Activated naive CD8-positive, alpha-beta T cell treated with anti-CD3 and anti-CD28 coated beads, Interleukin-2, amount 50 U/mL, for 16 hours (primary cell): ENCODE data around the gene HAUS5.

ENCODE experiments used
- DNase-seq: peaks from one replicate; pipeline ENCODE4 v3.0.0-alpha.2; 2020; ENCODE audit warnings: low read depth, low spot score

The HAUS5 gene

DNA sequence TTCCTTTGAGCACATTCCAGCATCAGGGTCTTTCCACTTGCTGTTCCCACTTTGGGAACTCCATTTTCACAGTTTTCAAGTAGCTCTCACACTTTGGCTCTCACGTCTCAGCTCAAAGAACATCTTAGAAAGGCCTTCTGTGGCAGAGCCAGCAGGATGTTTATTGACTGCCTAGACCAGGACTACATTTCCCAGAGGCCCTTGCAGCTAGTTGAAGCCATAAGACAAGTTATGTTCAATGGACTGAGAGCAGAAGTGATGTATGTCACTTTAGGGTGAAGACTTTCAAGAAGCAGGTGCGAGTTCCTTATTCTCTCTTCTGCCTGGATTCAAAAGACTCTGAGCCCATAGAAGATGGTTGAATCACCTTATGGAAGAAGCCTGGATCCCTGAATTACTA, 4.3 kb upstream of the HAUS5 start:
- DNase-seq, result no peak

DNA sequence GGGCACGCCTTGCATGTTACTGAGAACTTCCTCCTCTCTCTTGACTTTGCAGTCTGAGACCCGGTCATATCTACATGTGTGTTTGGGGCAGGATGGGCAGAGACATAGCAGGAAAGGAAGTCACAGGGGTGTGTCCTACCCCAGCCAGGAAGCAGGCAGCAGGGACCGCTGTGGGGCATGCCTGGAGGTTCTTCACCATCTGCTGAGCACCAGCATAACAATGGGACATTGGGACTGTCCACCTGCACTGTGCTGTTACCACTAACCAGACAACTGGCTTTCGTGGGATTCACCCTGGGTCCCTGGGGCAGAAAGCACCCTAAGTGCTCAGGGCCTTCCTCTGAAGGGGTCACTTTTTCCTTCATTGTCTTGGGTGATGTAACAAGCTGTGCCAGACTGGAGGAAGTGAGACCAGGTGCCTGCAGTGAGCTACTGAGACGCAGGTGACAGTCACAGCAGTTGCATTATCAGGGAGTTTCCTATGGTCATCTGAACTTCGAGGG, 2.6 kb upstream of the HAUS5 start:
- no peak for DNase-seq

DNA sequence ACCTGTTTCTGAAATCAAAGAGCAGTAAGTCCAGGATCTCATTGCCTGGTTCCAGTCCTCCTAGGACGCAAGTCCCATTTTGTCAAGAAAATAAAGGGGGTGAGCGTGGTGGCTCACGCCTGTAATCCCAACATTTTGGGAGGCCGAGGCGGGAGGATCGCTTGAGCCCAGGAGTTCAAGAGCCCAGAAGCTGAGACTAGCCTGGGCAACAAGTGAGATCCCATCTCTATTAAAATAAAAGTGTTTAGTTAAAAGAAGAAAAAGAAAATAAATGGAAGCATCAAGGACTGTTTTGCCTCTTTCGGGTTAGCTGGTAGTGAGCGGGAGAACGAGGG, 344 bp upstream of the HAUS5 start:
- DNase-seq, result no peak

DNA sequence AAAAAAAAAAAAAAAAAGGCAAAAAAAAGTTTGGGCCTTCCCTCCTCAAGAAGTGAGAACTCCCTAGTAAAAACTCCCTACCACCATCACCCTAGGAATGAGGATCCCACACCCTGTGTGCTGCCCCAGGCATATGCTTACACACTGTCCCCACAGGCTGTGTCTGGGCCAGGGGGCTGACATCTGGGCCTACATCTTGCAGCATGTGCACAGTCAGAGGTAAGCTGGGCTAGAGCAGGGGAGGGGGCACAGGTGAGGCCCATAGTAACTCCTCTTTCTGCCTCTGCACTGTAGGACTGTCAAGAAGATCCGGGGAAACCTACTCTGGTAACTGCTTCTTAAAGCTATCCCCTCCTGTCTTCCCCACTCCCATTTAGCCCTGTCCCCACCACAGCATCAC, 1.0 kb downstream of the HAUS5 start:
- no peak for DNase-seq

DNA sequence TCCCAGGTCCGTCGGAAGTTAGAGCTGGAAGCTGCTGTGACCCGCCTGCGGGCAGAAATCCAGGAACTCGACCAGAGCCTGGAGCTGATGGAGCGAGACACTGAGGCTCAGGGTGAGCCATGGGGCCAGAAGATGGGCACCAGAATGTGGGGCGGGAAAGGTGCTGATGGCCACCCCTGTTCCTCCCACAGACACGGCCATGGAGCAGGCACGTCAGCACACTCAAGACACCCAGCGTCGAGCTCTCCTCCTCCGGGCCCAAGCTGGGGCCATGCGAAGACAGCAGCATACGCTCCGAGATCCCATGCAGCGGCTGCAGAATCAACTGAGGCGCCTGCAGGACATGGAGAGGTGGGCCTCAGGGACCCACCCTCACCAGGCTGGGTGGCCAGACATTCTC, 2.5 kb downstream of the HAUS5 start:
- DNase-seq, result no peak

DNA sequence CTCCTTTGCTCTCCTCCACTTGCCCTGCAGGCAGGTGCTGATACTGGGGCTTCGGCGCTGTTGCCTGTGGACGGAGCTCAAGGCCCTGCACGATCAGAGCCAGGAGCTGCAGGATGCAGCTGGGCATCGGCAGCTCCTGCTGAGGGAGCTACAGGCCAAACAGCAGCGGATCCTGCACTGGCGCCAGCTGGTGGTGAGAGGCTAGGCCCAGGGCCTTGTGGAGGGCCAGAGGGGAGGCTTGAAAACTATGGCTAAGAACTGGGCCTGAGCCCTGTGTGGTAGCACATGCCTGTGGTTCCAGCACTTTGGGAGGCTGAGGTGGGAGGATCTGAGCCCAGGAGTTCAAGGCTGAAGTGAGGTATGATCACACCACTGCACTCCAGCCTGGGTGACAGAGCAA, 6.3 kb downstream of the HAUS5 start:
- no peak for DNase-seq

DNA sequence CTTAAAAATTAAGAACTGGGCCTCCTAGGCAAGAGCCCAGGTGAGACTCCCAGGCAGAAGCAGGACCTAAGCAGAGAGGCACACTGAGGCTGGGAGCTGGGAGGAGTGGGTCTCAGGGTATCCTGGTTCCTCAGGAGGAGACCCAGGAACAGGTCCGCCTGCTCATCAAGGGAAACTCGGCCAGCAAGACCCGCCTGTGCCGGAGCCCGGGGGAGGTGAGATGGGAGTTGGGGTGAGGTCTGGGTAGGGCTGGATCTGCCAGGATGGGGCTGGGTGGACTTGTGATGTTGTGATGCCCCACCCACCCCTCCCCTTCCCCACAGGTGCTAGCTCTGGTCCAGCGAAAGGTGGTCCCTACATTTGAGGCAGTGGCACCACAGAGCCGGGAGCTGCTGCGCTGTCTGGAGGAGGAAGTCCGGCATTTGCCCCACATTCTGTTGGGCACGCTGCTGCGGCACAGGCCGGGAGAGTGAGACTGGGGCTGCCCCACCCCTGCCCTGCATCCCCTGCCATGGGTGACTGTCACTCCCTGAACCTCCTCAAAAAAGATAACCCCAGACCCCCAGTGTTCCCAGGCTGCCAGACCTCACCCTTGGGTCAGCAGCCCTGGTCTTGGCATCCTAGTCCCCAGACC, 6.9 kb downstream of the HAUS5 start:
- DNase-seq, result no peak

DNA sequence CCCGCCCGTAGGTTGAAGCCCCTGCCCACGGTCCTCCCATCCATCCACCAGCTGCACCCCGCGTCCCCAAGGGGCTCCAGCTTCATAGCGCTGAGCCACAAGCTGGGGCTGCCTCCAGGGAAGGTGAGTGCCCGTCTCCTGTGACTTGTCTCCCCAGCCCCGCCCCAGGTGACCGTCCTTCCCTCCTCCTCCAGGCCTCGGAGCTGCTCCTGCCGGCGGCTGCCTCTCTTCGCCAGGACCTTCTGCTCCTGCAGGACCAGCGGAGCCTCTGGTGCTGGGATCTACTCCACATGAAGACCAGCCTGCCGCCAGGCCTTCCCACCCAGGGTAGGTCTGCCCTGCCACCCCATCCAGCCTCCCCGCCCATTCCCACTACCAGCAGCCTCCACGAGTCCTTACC, 7.5 kb downstream of the HAUS5 start:
- DNase-seq, result no peak

DNA sequence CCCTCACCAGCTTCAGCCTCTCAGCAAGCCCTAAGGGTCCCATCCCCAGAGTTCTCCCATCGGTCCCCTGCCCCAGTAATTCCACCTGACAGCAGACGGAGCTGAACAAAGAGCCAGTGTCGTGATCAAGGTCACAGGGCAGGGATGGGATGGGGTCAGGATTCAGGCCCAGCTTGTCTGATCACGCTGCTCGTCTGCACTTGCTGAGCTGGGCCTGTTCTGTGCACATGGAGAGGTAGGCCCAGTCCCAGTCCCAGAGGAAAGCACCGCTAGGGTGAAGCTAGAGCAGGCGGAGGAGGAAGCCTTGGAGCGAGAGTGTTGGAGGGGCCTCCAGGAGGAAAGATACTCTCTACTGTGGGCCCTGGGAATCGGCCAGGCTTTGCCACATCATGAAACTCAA, 9.2 kb downstream of the HAUS5 start:
- no peak for DNase-seq

DNA sequence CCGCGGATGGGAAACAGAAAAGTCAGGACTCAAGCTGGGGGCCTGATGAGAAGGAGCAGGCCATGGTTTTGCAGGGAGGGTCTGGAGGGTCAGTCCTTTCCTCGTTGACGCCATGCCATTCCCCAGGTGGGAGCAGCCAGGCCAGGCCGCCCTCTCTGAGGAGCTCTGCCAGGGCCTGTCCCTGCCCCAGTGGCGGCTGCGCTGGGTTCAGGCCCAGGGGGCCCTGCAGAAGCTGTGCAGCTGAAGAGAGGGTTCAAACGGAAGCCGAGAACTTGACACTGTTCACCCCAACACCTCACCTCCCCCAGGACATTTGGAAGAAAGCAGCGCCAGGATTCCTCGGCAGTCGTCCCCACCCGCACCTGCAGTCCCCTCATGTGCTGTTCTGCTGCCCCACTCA, 10.2 kb downstream of the HAUS5 start:
- DNase-seq, result no peak

DNA sequence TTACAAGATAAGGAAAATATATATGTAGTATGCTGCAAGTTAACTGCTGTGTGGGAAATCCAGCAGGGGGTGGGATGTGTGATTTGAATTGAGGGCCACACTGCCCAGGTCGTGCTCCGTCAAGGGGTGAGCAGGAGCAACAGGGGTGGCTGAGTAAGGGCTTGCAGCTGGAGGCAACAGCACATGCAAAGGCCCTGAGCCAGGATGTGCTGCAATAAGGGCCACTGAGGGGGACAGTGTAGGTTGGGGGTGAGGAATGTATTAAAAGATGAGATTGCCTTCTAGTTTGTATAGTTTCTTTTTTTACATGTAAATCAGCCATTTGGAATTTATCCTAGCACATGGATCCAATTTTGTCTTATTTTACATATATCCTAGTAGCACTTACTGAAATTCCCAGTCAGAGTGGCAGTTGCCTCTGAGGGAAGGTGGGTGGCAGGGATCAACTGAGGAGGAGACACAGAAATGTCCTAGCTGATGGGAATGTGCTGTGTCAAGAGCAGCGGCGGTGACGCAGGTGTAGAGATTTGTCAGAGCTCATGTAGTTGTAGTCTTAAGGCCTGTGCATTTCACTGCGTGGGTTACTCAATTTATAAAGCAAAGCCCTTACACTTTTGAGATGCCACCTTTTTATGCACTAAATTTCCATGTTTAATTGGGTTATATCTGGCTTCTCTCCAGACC, 10.9 kb downstream of the HAUS5 start:
- DNase-seq, result no peak

DNA sequence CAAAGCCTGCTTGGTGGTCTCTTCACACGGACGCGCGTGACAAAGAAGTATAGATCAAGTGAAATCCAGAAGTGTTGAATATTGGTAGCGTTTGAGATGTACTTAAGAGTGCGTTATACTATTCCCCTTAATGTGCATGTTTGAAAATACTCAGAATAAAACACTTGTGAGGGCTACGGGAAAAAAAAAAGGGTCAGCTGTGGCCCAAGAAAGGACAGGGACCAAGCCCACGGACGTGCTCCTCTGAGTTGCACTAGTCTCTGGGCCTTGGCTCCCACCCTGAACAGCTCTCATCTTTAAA, 15.7 kb downstream of the HAUS5 start:
- DNase-seq, result no peak

DNA sequence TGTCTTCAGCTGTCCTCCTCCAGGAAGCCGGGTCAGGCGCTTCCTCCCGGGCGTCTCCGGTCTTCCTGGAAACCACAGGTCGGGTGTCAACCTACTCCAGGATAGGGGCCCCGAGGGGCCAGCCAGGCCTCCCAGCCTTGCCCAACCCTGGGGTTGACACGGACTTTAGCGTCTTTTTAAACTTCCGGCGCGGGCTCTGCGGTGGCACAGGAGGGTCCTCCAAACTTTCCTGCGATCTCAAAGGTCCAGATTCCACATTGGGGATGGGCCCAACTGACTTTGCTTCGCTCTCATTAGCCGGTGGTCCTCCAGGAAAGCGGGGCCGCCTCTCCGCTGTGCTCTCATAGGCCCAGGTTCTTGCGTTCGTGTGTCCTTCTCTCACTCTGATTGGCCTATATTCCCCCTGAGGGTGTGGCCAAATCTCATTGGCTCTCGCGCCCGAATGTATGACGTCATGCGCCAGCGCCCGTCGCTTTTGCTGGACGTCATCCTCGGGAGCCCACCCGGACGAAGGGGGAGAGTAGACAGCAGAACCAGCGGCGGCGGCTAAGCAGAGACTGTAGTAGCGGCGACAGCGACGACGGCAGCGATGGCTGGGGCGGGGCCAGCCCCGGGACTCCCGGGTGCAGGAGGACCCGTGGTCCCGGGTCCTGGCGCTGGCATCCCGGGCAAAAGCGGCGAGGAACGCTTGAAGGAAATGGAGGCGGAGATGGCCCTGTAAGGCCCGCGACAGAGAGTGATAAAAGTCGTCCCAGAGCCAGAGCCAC, 16.2 kb downstream of the HAUS5 start, which contains the start of gene RBM42:
Gene RBM42 (plus strand): TSS at position 472 of the 767 bp plus-strand sequence. CDS start 118 bp downstream, at position 590.
- DNase-seq, result peak; percentile 94

DNA sequence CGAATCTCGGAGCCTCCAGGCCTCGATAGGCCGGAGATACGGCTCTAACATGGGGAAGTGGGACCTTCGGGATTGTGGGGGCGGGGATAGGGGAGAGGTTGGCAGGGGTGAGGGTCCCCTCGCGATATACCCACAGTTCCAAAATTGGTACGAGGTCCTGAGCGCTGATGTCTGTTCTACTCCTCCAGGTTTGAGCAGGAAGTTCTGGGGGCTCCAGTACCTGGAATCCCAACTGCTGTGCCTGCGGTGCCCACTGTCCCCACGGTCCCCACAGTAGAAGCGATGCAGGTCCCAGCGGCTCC, 16.7 kb downstream of the HAUS5 start:
- no peak for DNase-seq

DNA sequence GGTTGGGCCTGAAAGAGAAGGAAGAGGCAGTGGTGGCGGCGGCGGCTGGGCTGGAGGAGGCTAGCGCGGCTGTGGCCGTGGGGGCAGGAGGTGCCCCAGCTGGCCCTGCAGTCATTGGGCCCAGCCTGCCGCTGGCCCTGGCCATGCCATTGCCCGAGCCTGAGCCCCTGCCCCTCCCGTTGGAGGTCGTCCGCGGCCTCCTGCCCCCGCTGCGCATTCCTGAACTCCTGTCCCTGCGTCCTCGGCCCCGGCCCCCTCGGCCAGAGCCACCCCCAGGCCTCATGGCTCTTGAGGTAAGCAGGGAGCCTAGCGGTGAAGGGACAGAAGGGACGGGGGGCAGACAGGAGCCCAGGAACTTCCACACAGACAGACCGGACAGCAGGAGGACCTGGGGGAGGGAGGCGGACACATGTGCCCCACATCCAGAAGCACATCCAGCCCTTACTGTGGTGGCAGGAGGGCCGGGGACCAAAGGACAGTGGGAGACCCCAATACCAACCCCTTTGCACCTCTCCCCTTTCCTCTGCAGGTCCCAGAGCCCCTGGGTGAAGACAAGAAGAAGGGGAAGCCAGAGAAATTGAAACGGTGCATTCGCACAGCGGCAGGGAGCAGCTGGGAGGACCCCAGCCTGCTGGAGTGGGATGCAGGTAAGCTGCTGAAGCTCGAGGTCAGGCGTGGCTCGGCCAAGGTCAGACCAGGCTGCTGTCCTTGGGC, 21.3 kb downstream of the HAUS5 start:
- DNase-seq, result no peak

DNA sequence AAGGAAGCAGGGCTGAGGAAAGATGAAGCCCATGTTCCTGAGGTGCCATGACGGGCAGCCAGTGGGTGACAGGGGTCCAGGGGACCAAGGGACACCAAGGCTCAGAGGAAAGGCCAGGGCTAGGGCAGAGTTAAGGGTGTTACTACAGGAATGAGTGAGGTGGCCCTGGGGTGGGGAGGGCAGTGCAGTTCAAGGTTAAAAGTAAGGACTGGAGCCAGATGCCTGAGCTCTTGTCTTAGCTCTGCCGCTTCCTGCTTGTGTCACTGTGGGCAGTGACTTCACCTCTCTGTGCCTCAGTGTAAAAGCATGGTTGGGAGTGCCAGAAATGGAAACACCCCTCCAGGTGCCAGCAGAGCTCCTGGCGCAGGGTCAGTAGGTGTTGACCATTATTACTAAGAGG, 24.1 kb downstream of the HAUS5 start:
- no peak for DNase-seq

DNA sequence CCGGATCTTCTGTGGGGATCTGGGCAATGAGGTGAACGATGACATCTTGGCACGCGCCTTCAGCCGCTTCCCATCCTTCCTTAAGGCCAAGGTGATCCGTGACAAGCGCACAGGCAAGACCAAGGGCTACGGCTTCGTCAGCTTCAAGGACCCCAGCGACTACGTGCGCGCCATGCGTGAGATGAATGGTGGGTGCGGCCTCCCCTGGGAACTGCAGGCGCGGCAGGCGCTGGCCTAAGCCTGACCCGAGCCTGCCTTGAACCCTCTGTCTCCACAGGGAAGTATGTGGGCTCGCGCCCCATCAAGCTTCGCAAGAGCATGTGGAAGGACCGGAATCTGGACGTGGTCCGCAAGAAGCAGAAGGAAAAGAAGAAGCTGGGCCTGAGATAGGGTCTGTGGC, 24.6 kb downstream of the HAUS5 start:
- DNase-seq, result no peak

DNA sequence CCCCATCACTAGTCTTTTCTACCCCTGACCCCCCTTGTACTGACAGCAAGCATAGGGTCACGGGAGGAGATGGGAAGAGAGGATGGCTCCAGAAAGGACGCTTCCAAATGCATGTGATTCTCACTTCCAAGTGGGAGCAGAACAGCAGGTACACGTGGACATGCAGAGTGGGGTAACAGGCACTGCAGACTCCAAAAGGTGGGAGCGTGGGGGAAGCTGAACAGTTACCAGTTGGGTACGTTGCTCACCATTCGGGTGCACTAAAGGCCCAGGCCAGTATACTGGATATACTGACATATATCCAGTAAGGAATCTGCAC, 26.7 kb downstream of the HAUS5 start:
- no peak for DNase-seq

DNA sequence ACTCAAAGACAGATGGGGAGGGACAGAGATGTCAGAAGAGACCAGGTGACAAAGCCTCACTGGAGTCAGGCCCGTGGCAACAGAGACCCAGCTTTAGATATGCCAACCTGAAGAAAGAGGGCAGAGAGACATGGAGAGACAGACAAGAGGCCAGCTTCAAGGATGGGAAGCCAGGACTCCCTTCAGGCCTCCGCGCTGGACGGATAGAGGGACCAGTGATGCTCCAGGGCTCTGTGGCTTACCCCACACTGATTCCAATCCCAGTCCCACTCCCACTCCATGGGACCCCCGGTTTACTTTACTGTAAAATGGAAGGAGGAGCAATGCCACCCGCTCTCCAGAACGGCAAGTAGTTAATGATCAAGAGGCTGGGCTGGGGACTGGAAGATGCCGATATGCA, 27.3 kb downstream of the HAUS5 start:
- no peak for DNase-seq

DNA sequence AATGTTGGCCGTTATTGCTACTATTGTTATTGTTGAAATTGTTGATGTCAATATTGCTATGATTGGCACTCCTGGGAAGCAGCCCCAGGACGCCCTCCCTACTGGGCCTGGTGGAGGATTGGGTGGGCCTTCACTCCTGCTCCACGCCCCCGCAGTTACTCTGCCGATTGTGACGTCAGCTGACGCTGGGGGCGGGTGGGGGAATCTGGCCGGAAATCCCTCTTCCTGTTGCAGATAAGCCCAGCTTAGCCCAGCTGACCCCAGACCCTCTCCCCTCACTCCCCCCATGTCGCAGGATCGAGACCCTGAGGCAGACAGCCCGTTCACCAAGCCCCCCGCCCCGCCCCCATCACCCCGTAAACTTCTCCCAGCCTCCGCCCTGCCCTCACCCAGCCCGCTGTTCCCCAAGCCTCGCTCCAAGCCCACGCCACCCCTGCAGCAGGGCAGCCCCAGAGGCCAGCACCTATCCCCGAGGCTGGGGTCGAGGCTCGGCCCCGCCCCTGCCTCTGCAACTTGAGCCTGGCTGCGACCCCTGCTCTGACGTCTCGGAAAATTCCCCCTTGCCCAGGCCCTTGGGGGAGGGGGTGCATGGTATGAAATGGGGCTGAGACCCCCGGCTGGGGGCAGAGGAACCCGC, 29.1 kb downstream of the HAUS5 start, which contains the start of gene ETV2:
Gene ETV2 (plus strand): TSS at position 231 of the 637 bp plus-strand sequence. CDS start 716 bp downstream, outside the sequence.
- no peak for DNase-seq

DNA sequence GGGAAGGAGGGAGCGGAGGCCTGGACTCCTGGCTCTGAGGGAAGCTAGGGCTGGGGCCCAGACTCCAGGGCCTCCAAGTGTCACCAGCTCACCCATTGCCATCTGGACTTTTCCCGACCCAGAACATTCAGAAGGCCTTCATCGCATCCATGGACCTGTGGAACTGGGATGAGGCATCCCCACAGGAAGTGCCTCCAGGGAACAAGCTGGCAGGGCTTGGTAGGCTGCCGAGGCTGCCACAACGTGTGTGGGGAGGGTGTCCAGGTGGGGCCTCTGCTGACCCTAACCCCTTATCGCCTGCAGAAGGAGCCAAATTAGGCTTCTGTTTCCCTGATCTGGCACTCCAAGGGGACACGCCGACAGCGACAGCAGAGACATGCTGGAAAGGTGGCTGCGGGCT, 29.8 kb downstream of the HAUS5 start:
- DNase-seq, result no peak

DNA sequence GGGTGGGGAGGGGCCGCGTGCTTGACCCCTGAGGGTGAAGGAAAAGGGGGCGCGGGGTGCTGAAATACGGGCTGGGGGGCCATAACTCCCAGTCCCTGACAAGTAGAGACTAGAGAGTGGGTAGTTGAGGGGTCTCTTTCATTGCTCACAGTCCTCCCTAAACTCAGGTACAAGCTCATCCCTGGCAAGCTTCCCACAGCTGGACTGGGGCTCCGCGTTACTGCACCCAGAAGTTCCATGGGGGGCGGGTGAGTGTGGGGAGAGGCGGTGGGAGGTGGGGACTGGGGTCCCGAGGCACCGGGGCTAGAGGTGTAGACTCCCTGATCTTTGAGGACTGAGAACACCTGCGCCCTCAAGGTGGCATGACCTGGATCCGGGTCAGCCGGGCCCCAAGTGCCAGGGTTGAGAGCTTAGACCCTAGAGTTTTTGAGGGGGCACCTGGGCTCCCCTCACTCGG, 30.3 kb downstream of the HAUS5 start:
- no peak for DNase-seq
